Measurements from ENCODE around the gene COL1A1. TPM values are rescaled to one million over a fixed set of nuclear protein-coding genes. Genes with fewer than 3 reads are reported as not detected.
A peak's percentile ranks its signal among the peaks of the same experiment; 100 is the strongest.

Gene COL1A1
- polyA plus RNA-seq, 3 donors = not detected

DNA sequence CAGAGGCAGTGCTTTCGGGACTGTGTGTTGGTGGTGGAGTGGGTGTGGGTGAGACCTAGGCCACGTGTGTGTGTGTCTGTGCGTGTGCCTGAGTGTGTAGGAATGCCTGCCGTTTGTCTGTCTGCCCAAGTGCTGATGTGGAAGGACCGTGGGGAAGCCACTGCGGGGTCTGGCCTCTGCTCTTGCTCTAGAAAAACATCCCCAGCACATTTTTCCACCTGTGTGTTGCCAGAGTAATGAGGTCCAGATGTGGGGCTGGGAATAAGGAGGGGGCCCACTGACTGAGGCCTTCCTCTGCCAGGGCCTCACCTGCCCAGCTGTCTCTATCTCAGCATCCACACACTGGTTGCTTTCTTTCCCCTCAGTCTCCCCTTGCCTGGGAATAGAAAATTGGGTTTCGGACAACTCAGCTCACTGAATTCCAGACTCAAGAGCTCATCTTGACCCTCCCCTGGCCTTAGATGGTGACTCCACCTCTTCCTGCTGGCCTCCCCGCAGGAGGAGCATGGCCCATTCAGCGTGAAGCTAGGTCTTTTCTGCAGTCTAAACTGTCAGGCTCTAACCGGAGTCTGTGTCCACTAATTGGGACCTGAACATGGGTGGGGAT, 28.0 kb downstream of the COL1A1 start:
- peaks cover 0 to 1% (median 0%) of the 10 kb centered on the region in 7 donors for H3K9me3 Mint-ChIP-seq

DNA sequence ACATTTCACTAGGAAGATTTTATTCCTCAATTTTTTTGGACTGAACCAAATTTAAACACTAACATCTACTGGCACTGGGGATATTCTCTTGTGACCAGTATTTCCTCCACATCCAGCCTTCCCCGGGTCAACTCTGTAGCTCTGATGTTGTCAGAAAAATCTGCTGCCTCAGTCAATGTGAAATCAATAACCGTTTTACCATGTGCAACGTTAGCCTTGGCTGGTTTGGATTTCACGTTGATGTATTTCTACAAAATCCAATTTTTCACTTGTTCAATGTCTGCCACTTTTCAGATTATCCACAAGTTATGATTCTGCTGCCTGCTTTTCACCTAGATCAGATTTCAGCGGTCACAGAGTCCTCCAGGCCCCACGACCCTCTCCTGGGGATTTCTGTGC, 28.5 kb downstream of the COL1A1 start:
- H4K20me1 ChIP-seq (ENCODE audit: insufficient read depth, low read length) = no peaks in the 10 kb centered on the region
- peaks cover 0 to 3% of the 10 kb centered on the region in 2 donors for H3K27me3 ChIP-seq (ENCODE audit: control insufficient read depth in 2 of 2, insufficient read depth in 2 of 2, low read length in 2 of 2)
- H3K9me3 ChIP-seq (replicated peaks in 1 of 2; ENCODE audit: control insufficient read depth in 1 of 2, insufficient read depth in 1 of 2, low read length in 2 of 2) = no peaks in the 10 kb centered on the region
- no peak overlapping the region for H3K4me3 ChIP-seq (replicated peaks in 1 of 3; ENCODE audit: low read depth in 2 of 3, low read length in 3 of 3)
- Mint-ChIP-seq H3K27me3 (ENCODE audit: low read depth in 3 of 3) (peaks cover 3 to 21% (median 13%) of the 10 kb centered on the region in 3 donors), H3K4me3 (no peak overlapping the region), H3K36me3 (no peaks in the 10 kb centered on the region), H3K27ac (peak overlapping the region in 1 of 7 donors; percentile 33), H3K9me3 (peaks cover 0 to 1% (median 0%) of the 10 kb centered on the region in 7 donors), H3K4me1 (peaks cover 12% of the 10 kb centered on the region)
- no peak overlapping the region for H3K4me2 ChIP-seq (replicated peaks; ENCODE audit: extremely low read depth, low read length, poor library complexity, severe bottlenecking)
- 100% methylated on average over 3 of the region's 6 CpGs for WGBS (ENCODE audit: insufficient coverage)
- no peak overlapping the region for H3K9ac ChIP-seq (ENCODE audit: insufficient read depth, low read length, poor library complexity, severe bottlenecking)
- H3K79me2 ChIP-seq (ENCODE audit: insufficient read depth, low read length) = no peaks in the 10 kb centered on the region
- no peak overlapping the region for H3K27ac ChIP-seq (ENCODE audit: low read depth in 1 of 2, low read length in 2 of 2)
- H3K4me1 ChIP-seq (ENCODE audit: control insufficient read depth in 1 of 2, insufficient read depth in 2 of 2, low read length in 2 of 2) = peaks cover 6 to 9% of the 10 kb centered on the region in 2 donors
- no peak overlapping the region for H2AFZ ChIP-seq (ENCODE audit: insufficient read depth, low read depth, low read length, poor library complexity, severe bottlenecking)
- no peak for DNase-seq
- TF ChIP-seq CTCF (IDR thresholded peaks at IDR 0.05) = no peak
- no peaks in the 10 kb centered on the region for H3K36me3 ChIP-seq (replicated peaks in 1 of 2; ENCODE audit: control insufficient read depth in 1 of 2, insufficient read depth in 2 of 2, low read length in 2 of 2)
- intact Hi-C loops (cut with micrococcal nuclease) = no loop called here

More for the DNA sequence above, 28.0 kb downstream of the COL1A1 start:
- Histone ChIP-seq H3K4me1 (ENCODE audit: control insufficient read depth in 1 of 2, insufficient read depth in 2 of 2, low read length in 2 of 2) (peaks cover 11 to 14% of the 10 kb centered on the region in 2 donors), H3K27me3 (ENCODE audit: control insufficient read depth in 2 of 2, insufficient read depth in 2 of 2, low read length in 2 of 2) (no peaks in the 10 kb centered on the region), H3K4me2 (replicated peaks; ENCODE audit: extremely low read depth, low read length, poor library complexity, severe bottlenecking) (no peak overlapping the region), H3K4me3 (replicated peaks in 1 of 3; ENCODE audit: low read depth in 2 of 3, low read length in 3 of 3) (no peak overlapping the region), H3K79me2 (ENCODE audit: insufficient read depth, low read length) (no peaks in the 10 kb centered on the region), H3K36me3 (replicated peaks in 1 of 2; ENCODE audit: control insufficient read depth in 1 of 2, insufficient read depth in 2 of 2, low read length in 2 of 2) (no peaks in the 10 kb centered on the region), H3K27ac (ENCODE audit: low read depth in 1 of 2, low read length in 2 of 2) (no peak overlapping the region), H3K9ac (ENCODE audit: insufficient read depth, low read length, poor library complexity, severe bottlenecking) (no peak overlapping the region), H3K9me3 (replicated peaks in 1 of 2; ENCODE audit: control insufficient read depth in 1 of 2, insufficient read depth in 1 of 2, low read length in 2 of 2) (no peaks in the 10 kb centered on the region), H4K20me1 (ENCODE audit: insufficient read depth, low read length) (no peaks in the 10 kb centered on the region), H2AFZ (ENCODE audit: insufficient read depth, low read depth, low read length, poor library complexity, severe bottlenecking) (no peak overlapping the region)
- H3K27me3 Mint-ChIP-seq (ENCODE audit: low read depth in 3 of 3) = peaks cover 7 to 24% (median 15%) of the 10 kb centered on the region in 3 donors
- no peak for DNase-seq
- intact Hi-C loops (cut with micrococcal nuclease) = no loop called here
- peaks cover 17% of the 10 kb centered on the region for H3K4me1 Mint-ChIP-seq
- TF ChIP-seq CTCF (IDR thresholded peaks at IDR 0.05) = no peak
- 100% methylated on average over 3 of the region's 10 CpGs for WGBS (ENCODE audit: insufficient coverage)
- H3K36me3 Mint-ChIP-seq = no peaks in the 10 kb centered on the region
- H3K27ac Mint-ChIP-seq = peak overlapping the region in 1 of 7 donors; percentile 33
- H3K4me3 Mint-ChIP-seq = no peak overlapping the region

Data from CD14-positive monocyte (primary cell).